Esophagus muscularis mucosa (tissue), 4 donors: ENCODE results near the gene KRTAP12-3.

Experiments
- EP300 ChIP-seq: sonication (generic); formaldehyde crosslinking; IDR thresholded peaks from one replicate; pipeline ENCODE4 v1.6.1; 2017; ENCODE audit warnings: antibody characterized with exemption
- POLR2A ChIP-seq: fragments of 450-650 bp; IDR thresholded peaks from one replicate; pipeline ENCODE4 v1.6.1; 2017; ENCODE audit warnings: antibody characterized with exemption, moderate library complexity, mild to moderate bottlenecking, low read depth
- POLR2AphosphoS5 ChIP-seq, 2 donors: sonication (generic); formaldehyde crosslinking; IDR thresholded peaks; one replicate each; pipeline ENCODE4 v1.6.1; 2017; ENCODE audit warnings: antibody characterized with exemption in 2 of 2
- TF ChIP-seq, protein P1 (sequence below), 3 experiments: fragments of 200-600 bp in 2 of 3; fragments of 450-650 bp in 1 of 3; sonication (generic) in 2 of 3; IDR thresholded peaks; one replicate each; pipeline ENCODE4 v1.5.1; 2017 to 2019; ENCODE audit warnings: antibody characterized with exemption in 3 of 3, mild to moderate bottlenecking in 2 of 3, moderate library complexity in 1 of 3

DNA sequence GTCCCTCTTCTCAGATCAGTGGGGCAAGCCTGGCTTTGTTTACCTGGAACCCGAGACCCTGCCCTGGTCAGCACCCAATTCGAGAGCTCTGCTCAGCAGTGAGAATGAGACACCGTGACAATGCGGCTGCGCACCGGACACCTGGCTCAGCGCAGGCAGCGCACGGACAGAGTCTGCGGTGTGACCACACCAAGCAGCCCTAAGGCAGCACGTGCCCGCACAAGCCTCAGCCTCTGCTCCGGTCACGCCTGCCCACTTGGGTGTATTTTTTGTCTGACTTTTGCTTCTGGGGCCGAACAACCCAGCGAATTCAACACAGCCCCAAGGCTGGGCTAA is 41.2 kb upstream of the KRTAP12-3 start:
- TF ChIP-seq, protein P1, sequence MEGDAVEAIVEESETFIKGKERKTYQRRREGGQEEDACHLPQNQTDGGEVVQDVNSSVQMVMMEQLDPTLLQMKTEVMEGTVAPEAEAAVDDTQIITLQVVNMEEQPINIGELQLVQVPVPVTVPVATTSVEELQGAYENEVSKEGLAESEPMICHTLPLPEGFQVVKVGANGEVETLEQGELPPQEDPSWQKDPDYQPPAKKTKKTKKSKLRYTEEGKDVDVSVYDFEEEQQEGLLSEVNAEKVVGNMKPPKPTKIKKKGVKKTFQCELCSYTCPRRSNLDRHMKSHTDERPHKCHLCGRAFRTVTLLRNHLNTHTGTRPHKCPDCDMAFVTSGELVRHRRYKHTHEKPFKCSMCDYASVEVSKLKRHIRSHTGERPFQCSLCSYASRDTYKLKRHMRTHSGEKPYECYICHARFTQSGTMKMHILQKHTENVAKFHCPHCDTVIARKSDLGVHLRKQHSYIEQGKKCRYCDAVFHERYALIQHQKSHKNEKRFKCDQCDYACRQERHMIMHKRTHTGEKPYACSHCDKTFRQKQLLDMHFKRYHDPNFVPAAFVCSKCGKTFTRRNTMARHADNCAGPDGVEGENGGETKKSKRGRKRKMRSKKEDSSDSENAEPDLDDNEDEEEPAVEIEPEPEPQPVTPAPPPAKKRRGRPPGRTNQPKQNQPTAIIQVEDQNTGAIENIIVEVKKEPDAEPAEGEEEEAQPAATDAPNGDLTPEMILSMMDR (IDR thresholded peaks at IDR 0.05): no peak
- TF ChIP-seq EP300 (no peak), POLR2AphosphoS5 (IDR thresholded peaks at IDR 0.05) (no peak), POLR2A (no peak)
